MM.1S (cell line): Measurements from ENCODE around the gene MAPK12.

Experiments
- DNase-seq: peaks from one replicate; pipeline ENCODE4 v3.0.0-alpha.2; 2015
- H2AFZ ChIP-seq: fragments of 300-600 bp; sonication (generic); 2 replicates; pipeline ENCODE4 v1.6.0; 2016; ENCODE audit warnings: antibody characterized with exemption, low read length
- H3F3A ChIP-seq: fragments of 300-600 bp; sonication (generic); 2 replicates; pipeline ENCODE4 v1.6.1; 2016; ENCODE audit warnings: mild to moderate bottlenecking, antibody characterized with exemption, low read length, moderate library complexity, mixed read lengths; ENCODE audit not compliant: insufficient read depth
- H3K27ac ChIP-seq: fragments of 300-600 bp; sonication (generic); 2 replicates; pipeline ENCODE4 v1.5.1; 2016; ENCODE audit warnings: mild to moderate bottlenecking, low read length
- H3K27me3 ChIP-seq: fragments of 300-600 bp; sonication (generic); replicated peaks from 2 replicates; pipeline ENCODE4 v1.6.0; 2016; ENCODE audit warnings: low read length; ENCODE audit not compliant: insufficient read depth
- H3K36me3 ChIP-seq: fragments of 300-600 bp; sonication (generic); replicated peaks from 2 replicates; pipeline ENCODE4 v1.6.1; 2016; ENCODE audit warnings: mild to moderate bottlenecking, low read length, mixed read lengths; ENCODE audit not compliant: insufficient read depth
- H3K4me1 ChIP-seq: fragments of 300-600 bp; sonication (generic); 2 replicates; pipeline ENCODE4 v1.6.1; 2016; ENCODE audit warnings: low read length, mixed read lengths
- H3K4me2 ChIP-seq: fragments of 300-600 bp; sonication (generic); 2 replicates; pipeline ENCODE4 v1.6.0; 2016; ENCODE audit warnings: low read depth, low read length
- H3K4me3 ChIP-seq: fragments of 300-600 bp; sonication (generic); 2 replicates; pipeline ENCODE4 v1.5.1; 2016; ENCODE audit warnings: low read length, mixed read lengths
- H3K79me2 ChIP-seq: fragments of 300-600 bp; sonication (generic); 2 replicates; pipeline ENCODE4 v1.6.1; 2016; ENCODE audit warnings: mixed run types, low read length, mixed read lengths
- H3K9ac ChIP-seq: fragments of 300-600 bp; sonication (generic); 2 replicates; pipeline ENCODE4 v1.6.1; 2016; ENCODE audit warnings: low read length, mixed read lengths
- H3K9me2 ChIP-seq: fragments of 300-600 bp; sonication (generic); replicated peaks from 2 replicates; pipeline ENCODE4 v1.6.1; 2016; ENCODE audit warnings: mild to moderate bottlenecking, low read length, mixed read lengths; ENCODE audit not compliant: insufficient read depth
- H3K9me3 ChIP-seq: fragments of 300-600 bp; sonication (generic); replicated peaks from 2 replicates; pipeline ENCODE4 v1.6.1; 2016; ENCODE audit warnings: mild to moderate bottlenecking, low read length, mixed read lengths; ENCODE audit not compliant: insufficient read depth
- H4K20me1 ChIP-seq: fragments of 300-600 bp; sonication (generic); 2 replicates; pipeline ENCODE4 v1.6.1; 2016; ENCODE audit warnings: mild to moderate bottlenecking, low read length, moderate library complexity, mixed read lengths; ENCODE audit not compliant: insufficient read depth
- CTCF ChIP-seq: fragments of 300-600 bp; sonication (generic); IDR thresholded peaks from 2 replicates; pipeline ENCODE4 v1.5.1; 2016; ENCODE audit warnings: antibody characterized with exemption, low read length, mixed read lengths
- EZH2 ChIP-seq: fragments of 300-600 bp; sonication (generic); optimal IDR thresholded peaks from 2 replicates; pipeline ENCODE3; 2017; ENCODE audit warnings: low read depth, mild to moderate bottlenecking, antibody characterized with exemption, low read length, mixed read lengths
- EZH2phosphoT487 ChIP-seq: fragments of 300-600 bp; sonication (generic); IDR thresholded peaks from 2 replicates; pipeline ENCODE4 v1.6.1; 2018; ENCODE audit warnings: antibody characterized with exemption, low read length

The MAPK12 gene

GRCh38 chr22:50224071-50224470 is 37.4 kb downstream of the MAPK12 start:
- Histone ChIP-seq H3K27ac (no peak overlapping the region), H3K9me2 (no peaks in the 10 kb centered on the region), H2AFZ (no peak overlapping the region), H4K20me1 (no peaks in the 10 kb centered on the region), H3K4me3 (no peak overlapping the region), H3K9me3 (no peaks in the 10 kb centered on the region), H3F3A (no peaks in the 10 kb centered on the region), H3K36me3 (no peaks in the 10 kb centered on the region), H3K79me2 (no peaks in the 10 kb centered on the region), H3K4me2 (no peak overlapping the region), H3K4me1 (no peaks in the 10 kb centered on the region), H3K9ac (no peak overlapping the region), H3K27me3 (no peaks in the 10 kb centered on the region)
- DNase-seq: no peak
- TF ChIP-seq EZH2phosphoT487 (no peak), EZH2 (no peak), CTCF (no peak)

GRCh38 chr22:50222508-50222907 is 39.0 kb downstream of the MAPK12 start:
- H3K27me3 ChIP-seq: no peaks in the 10 kb centered on the region
- no peaks in the 10 kb centered on the region for H3K36me3 ChIP-seq
- no peaks in the 10 kb centered on the region for H3K4me1 ChIP-seq
- no peak for TF ChIP-seq CTCF
- H3K9me3 ChIP-seq: no peaks in the 10 kb centered on the region
- no peak overlapping the region for H3K27ac ChIP-seq
- no peaks in the 10 kb centered on the region for H4K20me1 ChIP-seq
- no peak overlapping the region for H3K4me3 ChIP-seq
- no peaks in the 10 kb centered on the region for H3K9me2 ChIP-seq
- no peak overlapping the region for H3K4me2 ChIP-seq
- no peaks in the 10 kb centered on the region for H3F3A ChIP-seq
- H2AFZ ChIP-seq: no peak overlapping the region
- no peaks in the 10 kb centered on the region for H3K79me2 ChIP-seq
- no peak overlapping the region for H3K9ac ChIP-seq
- DNase-seq: no peak

GRCh38 chr22:50221410-50222300 is 39.8 kb downstream of the MAPK12 start:
- H3K27ac ChIP-seq: no peak overlapping the region
- H3K4me2 ChIP-seq: no peak overlapping the region
- no peak overlapping the region for H3K9ac ChIP-seq
- H4K20me1 ChIP-seq: no peaks in the 10 kb centered on the region
- H3K9me3 ChIP-seq: no peaks in the 10 kb centered on the region
- TF ChIP-seq CTCF (no peak), EZH2 (no peak), EZH2phosphoT487 (no peak)
- no peak overlapping the region for H3K4me3 ChIP-seq
- H3K79me2 ChIP-seq: no peaks in the 10 kb centered on the region
- DNase-seq: no peak
- H3F3A ChIP-seq: no peaks in the 10 kb centered on the region
- H3K27me3 ChIP-seq: no peaks in the 10 kb centered on the region
- no peak overlapping the region for H2AFZ ChIP-seq
- no peaks in the 10 kb centered on the region for H3K36me3 ChIP-seq
- no peaks in the 10 kb centered on the region for H3K9me2 ChIP-seq
- no peaks in the 10 kb centered on the region for H3K4me1 ChIP-seq
